Smooth muscle cell (in vitro differentiated cells): Measurements from ENCODE around the gene NDRG4. TPM values are rescaled to one million over a fixed set of nuclear protein-coding genes. Genes with fewer than 3 reads are reported as not detected.

Source experiments
- DNase-seq: peaks from one replicate; lab custom pipeline; 2025; ENCODE audit not compliant: unreplicated experiment; lab: John Stamatoyannopoulos, UW
- H2AFZ ChIP-seq: fragments of 200-600 bp; sonication (generic); 2 replicates; pipeline ENCODE4 v1.6.0; 2016; ENCODE audit warnings: antibody characterized with exemption, low read depth, mild to moderate bottlenecking
- H3F3A ChIP-seq: fragments of 200-600 bp; sonication (generic); 2 replicates; pipeline ENCODE4 v1.6.0; 2017; ENCODE audit warnings: antibody characterized with exemption, low read depth
- H3K27ac ChIP-seq: fragments of 200-600 bp; sonication (generic); 2 replicates; pipeline ENCODE4 v1.5.1; 2016; ENCODE audit warnings: low read depth, mild to moderate bottlenecking
- H3K27me3 ChIP-seq: fragments of 200-600 bp; sonication (generic); 2 replicates; pipeline ENCODE4 v1.6.1; 2016; ENCODE audit warnings: low read depth, mild to moderate bottlenecking
- H3K36me3 ChIP-seq: fragments of 200-600 bp; sonication (generic); 2 replicates; pipeline ENCODE4 v1.5.1; 2016; ENCODE audit warnings: low read depth
- H3K4me1 ChIP-seq: fragments of 200-600 bp; sonication (generic); 2 replicates; pipeline ENCODE4 v1.5.1; 2016; ENCODE audit warnings: low read depth
- H3K4me2 ChIP-seq: fragments of 200-600 bp; sonication (generic); 2 replicates; pipeline ENCODE4 v1.6.0; 2016; ENCODE audit warnings: mild to moderate bottlenecking
- H3K4me3 ChIP-seq: fragments of 200-600 bp; sonication (generic); 2 replicates; pipeline ENCODE4 v1.5.1; 2016; ENCODE audit warnings: mild to moderate bottlenecking
- H3K79me2 ChIP-seq: fragments of 200-600 bp; sonication (generic); 2 replicates; pipeline ENCODE4 v1.6.0; 2016; ENCODE audit warnings: low read depth, mild to moderate bottlenecking
- H3K9ac ChIP-seq: fragments of 200-600 bp; sonication (generic); 2 replicates; pipeline ENCODE4 v1.6.0; 2016; ENCODE audit warnings: low read depth
- H3K9me3 ChIP-seq: fragments of 200-600 bp; sonication (generic); replicated peaks from 2 replicates; pipeline ENCODE4 v1.5.1; 2016; ENCODE audit warnings: low read depth
- H4K20me1 ChIP-seq: fragments of 200-600 bp; sonication (generic); 2 replicates; pipeline ENCODE4 v1.6.0; 2016; ENCODE audit warnings: low read depth
- WGBS: methylation state at CpG from one replicate; pipeline ENCODE4 v1.1.7; 2016; ENCODE audit warnings: low lambda C conversion rate; 5-methylcytosine and 5-hydroxymethylcytosine counted together
- polyA plus RNA-seq: library from polyadenylated mRNA; unstranded; fragments of >200 nt; fragmentation: Nextera tagmentation; extraction: Ambion mirVana; gene quantifications from 2 replicates; pipeline ENCODE4 v1.2.1, GENCODE V29; 2016
- total RNA-seq: library from RNA; depleted of rRNA; stranded (reverse); fragments of >200 nt; gene quantifications from 2 replicates; pipeline ENCODE4 v1.2.3, GENCODE V29; 2014
- TF ChIP-seq, protein P1 (sequence below): fragments of 200-600 bp; sonication (generic); IDR thresholded peaks from 2 replicates; pipeline ENCODE4 v1.5.1; 2017; ENCODE audit warnings: borderline replicate concordance, mild to moderate bottlenecking, antibody characterized with exemption; ENCODE audit not compliant: insufficient read depth, poor library complexity, severe bottlenecking

Gene NDRG4
- total and polyA plus RNA-seq, 2 experiments from 2014 or later, result 9.9 to 23.0 TPM

DNA sequence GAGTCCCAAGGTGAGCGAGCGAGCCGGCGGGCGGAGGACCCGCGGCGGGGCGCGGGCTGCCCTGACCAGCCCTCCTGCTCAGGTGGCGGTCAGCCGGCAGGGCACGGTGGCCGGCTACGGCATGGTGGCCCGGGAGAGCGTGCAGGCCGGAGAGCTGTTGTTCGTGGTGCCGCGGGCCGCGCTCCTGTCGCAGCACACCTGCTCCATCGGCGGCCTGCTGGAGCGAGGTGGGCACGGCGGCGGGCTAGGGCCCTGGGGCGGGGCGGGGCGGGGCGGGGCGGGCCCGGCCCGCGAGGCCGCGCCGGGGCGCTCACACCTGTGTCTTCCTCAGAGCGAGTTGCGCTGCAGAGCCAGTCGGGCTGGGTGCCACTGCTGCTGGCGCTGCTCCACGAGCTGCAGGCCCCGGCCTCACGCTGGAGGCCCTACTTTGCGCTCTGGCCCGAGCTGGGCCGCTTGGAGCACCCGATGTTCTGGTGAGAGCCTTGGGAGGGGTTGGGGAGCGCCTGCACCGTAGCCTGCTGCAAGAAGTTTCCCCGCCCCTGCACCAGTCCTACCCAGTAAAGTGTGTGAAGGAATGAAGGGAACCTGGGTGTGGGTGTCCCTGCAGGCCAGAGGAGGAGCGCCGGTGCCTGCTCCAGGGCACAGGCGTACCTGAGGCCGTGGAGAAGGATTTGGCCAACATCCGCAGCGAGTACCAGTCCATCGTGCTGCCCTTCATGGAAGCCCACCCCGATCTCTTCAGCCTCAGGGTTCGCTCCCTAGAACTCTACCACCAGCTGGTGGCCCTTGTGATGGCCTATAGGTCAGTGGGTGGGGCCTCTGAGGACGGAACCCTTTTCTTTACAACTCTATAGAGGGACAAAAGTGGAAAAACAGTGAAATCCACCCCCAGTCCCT is 16.2 kb downstream of the NDRG4 start:
- Histone ChIP-seq H2AFZ (no peak overlapping the region), H3K27ac (peak overlapping the region; percentile 56)
- TF ChIP-seq, protein P1, sequence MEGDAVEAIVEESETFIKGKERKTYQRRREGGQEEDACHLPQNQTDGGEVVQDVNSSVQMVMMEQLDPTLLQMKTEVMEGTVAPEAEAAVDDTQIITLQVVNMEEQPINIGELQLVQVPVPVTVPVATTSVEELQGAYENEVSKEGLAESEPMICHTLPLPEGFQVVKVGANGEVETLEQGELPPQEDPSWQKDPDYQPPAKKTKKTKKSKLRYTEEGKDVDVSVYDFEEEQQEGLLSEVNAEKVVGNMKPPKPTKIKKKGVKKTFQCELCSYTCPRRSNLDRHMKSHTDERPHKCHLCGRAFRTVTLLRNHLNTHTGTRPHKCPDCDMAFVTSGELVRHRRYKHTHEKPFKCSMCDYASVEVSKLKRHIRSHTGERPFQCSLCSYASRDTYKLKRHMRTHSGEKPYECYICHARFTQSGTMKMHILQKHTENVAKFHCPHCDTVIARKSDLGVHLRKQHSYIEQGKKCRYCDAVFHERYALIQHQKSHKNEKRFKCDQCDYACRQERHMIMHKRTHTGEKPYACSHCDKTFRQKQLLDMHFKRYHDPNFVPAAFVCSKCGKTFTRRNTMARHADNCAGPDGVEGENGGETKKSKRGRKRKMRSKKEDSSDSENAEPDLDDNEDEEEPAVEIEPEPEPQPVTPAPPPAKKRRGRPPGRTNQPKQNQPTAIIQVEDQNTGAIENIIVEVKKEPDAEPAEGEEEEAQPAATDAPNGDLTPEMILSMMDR, result no peak

DNA sequence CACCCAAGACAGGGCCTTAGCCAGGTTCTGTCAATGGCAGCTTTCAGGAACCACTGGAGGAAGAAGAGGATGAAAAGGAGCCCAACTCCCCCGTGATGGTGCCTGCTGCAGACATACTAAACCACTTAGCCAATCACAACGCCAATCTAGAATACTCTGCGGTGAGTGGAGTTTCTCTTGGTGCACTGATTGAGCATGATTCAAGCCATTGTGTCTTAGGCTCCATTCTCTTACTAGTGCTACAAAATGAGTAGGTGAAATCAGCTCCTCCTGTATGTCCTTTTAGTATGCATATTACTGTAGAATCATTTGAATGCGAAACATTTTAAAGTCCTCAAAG is 16.8 kb downstream of the NDRG4 start:
- DNase-seq, result no peak
- H4K20me1 ChIP-seq, result peaks cover 37% of the 10 kb centered on the region
- no peak overlapping the region for H3K9ac ChIP-seq
- H3K27ac ChIP-seq, result no peak overlapping the region
- no peaks in the 10 kb centered on the region for H3K79me2 ChIP-seq
- no peak overlapping the region for H2AFZ ChIP-seq
- WGBS, result 92% methylated on average over 4 of the region's 4 CpGs
- H3K27me3 ChIP-seq, result no peaks in the 10 kb centered on the region
- H3K4me1 ChIP-seq, result peaks cover 10% of the 10 kb centered on the region
- H3K4me3 ChIP-seq, result no peak overlapping the region
- H3K9me3 ChIP-seq, result no peaks in the 10 kb centered on the region
- TF ChIP-seq, protein P1, result no peak
- peak overlapping the region; percentile 99 for H3K4me2 ChIP-seq
- peaks cover 28% of the 10 kb centered on the region for H3F3A ChIP-seq
- H3K36me3 ChIP-seq, result peaks cover 20% of the 10 kb centered on the region

More for the DNA sequence above, 16.2 kb downstream of the NDRG4 start:
- H3K27me3 ChIP-seq, result no peaks in the 10 kb centered on the region
- peaks cover 31% of the 10 kb centered on the region for H4K20me1 ChIP-seq
- H3K4me3 ChIP-seq, result peak overlapping the region; percentile 89
- H3F3A ChIP-seq, result peaks cover 28% of the 10 kb centered on the region
- DNase-seq, result no peak
- peak overlapping the region; percentile 58 for H3K9ac ChIP-seq
- 30% methylated on average over 35 of the region's 66 CpGs for WGBS
- no peaks in the 10 kb centered on the region for H3K79me2 ChIP-seq
- peak overlapping the region; percentile 99 for H3K4me2 ChIP-seq
- H3K9me3 ChIP-seq, result no peaks in the 10 kb centered on the region
- peaks cover 20% of the 10 kb centered on the region for H3K36me3 ChIP-seq
- peaks cover 10% of the 10 kb centered on the region for H3K4me1 ChIP-seq

DNA sequence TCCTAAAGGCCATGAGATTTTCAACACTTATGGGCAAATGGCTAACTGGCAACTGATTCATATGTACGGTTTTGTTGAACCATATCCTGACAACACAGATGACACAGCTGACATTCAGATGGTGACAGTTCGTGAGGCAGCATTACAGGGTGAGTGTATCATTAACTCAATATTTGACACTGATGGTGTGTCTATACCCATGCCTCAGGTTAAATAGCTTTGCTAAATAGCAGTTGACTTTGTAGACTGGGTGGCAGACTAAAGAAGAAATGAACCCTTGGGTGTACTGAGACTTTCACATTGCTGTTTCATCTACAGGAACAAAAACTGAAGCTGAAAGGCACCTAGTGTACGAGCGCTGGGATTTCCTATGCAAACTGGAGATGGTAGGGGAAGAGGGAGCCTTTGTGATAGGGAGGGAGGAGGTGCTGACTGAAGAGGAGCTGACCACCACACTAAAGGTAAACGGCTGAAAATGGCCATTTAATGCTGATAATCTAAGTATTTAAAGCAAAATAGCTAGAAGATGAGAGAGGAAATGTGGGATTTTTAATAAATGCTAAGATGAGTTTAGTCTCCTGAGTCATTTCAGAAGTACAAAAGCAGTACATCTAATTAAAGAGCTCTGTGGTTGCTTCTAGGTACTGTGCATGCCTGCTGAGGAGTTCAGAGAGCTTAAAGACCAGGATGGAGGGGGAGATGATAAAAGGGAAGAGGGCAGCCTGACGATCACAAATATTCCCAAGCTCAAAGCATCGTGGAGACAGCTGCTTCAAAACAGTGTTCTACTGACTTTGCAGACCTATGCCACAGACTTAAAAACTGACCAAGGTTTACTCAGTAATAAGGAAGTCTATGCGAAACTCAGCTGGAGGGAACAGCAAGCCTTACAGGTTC is 18.4 kb downstream of the NDRG4 start:
- Histone ChIP-seq H3K36me3 (peaks cover 23% of the 10 kb centered on the region), H3K79me2 (peaks cover 2% of the 10 kb centered on the region), H3K4me3 (no peak overlapping the region), H4K20me1 (peaks cover 38% of the 10 kb centered on the region), H3K27ac (no peak overlapping the region), H3K4me1 (peaks cover 10% of the 10 kb centered on the region), H3K9ac (no peak overlapping the region), H3K4me2 (no peak overlapping the region), H3K9me3 (no peaks in the 10 kb centered on the region), H3F3A (peaks cover 28% of the 10 kb centered on the region), H2AFZ (no peak overlapping the region), H3K27me3 (no peaks in the 10 kb centered on the region)
- WGBS, result 88% methylated on average over 8 of the region's 8 CpGs
- DNase-seq, result no peak
- TF ChIP-seq, protein P1, result no peak
